ENCODE results near the gene EBNA1BP2.
"Not testable (repeated sequence)": the region's sequence is repeated elsewhere in the genome, so short reads cannot be mapped to it uniquely, and the experiment has no call there.

Gene EBNA1BP2

DNA sequence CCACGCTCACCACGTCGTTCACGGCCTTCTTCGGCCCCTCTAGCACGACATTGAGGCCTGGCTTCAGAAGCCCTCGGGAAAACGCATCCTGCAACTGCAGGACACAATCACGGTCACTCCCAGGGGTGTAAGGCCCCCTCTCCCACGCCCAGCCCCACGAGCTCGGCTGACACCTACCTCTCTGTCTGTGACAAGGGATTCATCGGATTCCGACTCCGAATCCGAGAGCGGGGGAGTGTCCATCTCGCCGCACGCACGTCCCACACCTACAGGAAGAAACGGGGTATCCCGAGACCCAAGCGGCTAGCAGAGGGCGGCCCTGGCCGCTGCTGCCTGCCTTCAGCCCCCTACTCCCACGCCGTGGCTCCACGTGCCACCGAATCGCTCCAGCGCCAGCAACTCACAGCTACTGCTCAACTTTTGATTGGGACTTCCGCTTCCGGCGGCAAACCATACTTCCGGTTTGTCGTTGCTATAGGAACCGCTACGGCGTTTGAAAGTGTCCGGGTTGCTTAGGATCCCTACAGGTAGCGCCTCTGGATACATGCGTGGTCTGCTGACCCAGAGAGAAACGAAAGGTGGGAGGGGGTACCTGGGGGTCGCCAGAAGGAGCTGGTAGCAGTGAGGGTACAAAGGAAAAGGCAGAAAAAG lies at the start of gene EBNA1BP2, which contains the start of gene CFAP57:
Gene EBNA1BP2 (minus strand): TSS at position 415 of the 651 bp plus-strand sequence. CDS start 172 bp downstream, at position 243.
Gene CFAP57 (plus strand): TSS at position 455 of the 651 bp plus-strand sequence. CDS start 424 bp downstream, outside the sequence.
- peak; percentile 80 to 90 for DNase-seq

- DNase-seq = no peak
Measured at GRCh38 chr1:43221797-43222196, 49.7 kb upstream of the EBNA1BP2 start.

DNA sequence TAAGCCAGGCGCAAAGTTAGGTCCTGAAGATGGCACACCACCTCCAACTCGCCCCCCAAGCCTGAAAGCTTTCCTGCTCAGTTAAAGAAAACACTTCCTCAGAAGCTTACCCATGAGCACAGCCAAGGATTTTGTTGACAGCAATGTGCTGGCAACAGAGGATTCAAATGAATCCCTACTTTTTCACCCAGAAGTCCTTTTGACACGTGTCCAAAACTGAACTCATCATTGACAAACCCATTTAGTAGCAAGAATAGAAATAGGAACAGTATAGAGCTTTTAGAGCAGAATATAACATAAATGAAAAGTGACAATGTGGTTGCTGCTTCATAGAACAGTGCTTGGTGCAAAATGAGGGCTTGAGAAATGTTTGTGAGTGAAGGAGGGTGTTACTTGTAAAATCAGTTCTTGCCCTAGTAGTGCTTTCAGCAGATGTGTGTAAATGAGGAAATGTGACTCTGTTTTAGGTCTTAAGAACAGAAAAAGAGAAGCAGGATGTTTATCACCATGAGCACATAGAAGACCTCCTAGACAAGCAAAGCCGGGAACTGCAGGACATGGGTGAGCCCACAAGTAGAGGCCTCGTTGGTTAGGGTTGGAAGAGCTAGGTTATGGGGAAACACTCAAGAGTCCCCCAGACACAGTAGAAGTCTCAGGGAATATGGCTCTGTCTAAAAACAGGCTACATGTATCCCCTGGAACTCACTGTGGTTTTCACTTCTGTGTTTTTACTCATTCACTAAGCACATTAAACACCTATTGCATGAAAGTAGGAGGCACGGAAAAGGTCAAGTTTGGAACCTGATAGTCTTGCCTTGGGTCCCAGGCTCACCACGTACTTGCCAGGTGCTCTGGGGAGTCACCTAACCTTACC lies 49.1 kb upstream of the EBNA1BP2 start:
- DNase-seq = no peak

DNA sequence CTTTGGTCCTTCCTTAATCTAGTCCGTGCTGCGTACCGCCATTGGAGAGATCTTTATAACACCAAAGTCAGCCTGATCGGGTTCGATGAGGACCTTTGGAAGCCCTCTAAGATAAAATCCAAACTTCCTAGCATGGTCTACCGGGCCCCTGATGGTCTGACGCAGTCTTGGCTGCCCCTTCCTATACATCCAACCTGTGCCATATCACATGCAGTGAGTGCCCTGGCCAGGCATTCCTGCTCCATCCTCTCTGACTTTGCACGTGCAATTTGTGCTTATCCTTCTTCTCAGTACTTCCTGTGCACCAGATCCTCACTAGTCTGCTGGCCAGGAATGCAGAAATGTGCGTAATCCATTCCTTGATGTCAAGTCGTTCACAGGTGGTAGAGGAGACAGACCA lies 45.7 kb upstream of the EBNA1BP2 start:
- DNase-seq = no peak

DNA sequence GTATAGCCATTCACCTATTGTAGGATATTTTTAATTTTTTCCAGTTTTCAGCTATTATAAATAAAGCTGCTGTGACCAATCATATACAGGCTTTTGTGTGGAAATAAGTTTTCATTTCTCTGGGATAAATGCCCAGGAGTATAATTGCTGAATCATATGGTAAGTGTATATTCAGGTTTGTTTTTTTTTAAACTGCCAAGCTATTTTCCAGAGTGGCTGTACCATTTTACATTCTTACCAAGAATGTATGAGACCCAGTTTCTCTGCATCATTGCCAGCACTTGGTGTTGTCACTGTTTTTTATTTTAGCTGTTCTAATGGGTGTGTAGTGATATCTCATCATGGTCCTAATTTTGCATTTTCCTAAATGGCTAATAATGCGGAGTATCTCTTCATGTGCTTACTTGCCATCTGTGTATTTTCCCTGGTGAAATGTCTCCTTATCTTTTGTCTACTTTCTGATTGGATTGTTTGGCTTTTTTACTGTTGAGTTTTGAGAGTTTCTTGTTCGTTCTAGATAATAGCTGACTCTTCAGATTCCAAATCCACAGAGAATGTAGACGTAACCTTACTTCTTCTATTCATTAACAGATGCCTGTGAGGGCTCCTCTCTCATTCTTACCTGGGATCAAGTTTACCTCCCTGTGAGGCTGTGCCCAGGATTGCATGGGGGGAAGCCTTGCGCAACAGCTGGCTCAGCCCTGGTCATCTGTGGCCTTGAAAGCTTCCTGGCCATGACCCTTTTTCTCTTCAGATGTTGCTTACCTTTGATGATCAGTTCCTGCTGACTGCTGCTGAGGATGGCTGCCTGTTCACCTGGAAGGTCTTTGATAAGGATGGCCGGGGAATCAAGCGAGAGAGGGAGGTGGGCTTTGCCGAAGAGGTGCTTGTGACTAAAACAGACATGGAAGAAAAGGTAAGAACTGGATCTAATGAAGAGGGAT lies 42.7 kb upstream of the EBNA1BP2 start:
- no peak for DNase-seq

GRCh38 chr1:43208277-43208676 lies 36.2 kb upstream of the EBNA1BP2 start:
- DNase-seq = not testable (repeated sequence)

DNA sequence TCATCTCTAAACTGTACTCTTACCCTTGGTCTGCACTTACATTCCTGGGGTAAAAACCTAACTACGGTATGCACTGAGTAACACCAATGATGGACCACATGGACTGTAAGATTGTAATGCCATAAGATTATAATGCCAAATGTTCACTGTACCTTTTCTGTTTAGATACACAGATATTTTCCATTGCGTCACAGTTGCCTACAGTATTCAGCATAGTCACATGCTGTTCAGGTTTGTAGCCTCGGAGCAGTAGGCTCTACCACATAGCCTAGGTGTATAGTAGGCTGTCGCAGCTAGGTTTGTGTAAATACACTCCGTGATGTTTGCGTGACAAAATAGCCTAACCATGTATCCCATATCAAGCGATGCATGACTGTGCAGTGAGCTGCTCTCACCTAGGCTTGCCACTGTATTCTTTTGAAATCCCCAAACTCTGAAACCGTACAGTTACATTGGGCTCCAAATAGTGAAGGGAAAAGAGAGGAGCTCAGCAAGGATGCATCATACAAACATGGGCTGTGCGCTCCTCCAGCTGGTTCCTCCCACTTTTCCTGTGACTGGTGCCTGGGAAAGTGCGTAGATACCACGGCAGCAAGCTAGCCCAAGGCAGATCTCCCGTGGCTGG lies 35.3 kb upstream of the EBNA1BP2 start:
- DNase-seq = no peak

- DNase-seq = no peak
Measured at GRCh38 chr1:43206600-43207228, 34.6 kb upstream of the EBNA1BP2 start.

DNA sequence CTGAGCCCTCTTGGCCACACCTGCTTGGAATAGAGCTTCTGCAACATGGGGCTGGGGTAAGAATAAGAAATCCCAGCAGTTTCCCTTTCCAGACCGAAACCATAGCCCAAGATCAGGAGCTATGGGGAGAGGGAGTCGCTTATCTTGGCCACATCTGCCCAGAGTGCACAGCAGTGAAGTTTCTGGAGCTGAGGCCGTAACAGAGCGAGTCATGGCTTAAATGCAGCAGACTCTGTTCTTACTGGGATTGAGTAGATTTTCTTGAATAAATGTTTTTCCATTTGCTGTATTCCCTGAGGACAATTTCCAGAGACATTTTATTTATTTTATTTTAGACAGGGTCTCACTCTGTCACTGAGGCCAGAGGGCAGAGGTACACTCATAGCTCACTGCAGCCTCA lies 33.6 kb upstream of the EBNA1BP2 start:
- DNase-seq = no peak

GRCh38 chr1:43204394-43204793 lies 32.3 kb upstream of the EBNA1BP2 start:
- DNase-seq = no peak

DNA sequence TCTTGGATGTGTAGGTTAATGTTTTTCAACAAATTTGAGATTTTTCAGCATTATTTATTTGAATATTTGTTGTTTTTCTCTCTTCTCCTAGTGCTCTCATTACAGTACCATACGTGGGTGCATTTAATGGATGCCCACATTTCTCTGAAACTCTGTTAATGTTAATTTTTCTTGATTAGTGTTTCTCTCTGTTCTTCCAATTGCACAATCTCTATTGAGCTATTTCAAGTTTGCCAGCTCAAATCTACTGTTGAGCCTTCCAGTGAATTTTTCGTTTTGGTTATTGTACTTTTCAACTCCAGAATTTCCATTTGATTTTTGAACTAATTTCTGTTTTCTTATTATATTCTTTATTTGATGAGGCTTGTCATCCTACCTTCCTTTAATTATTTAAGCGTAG lies 31.8 kb upstream of the EBNA1BP2 start:
- DNase-seq = no peak

GRCh38 chr1:43199093-43199726 lies 27.1 kb upstream of the EBNA1BP2 start:
- DNase-seq = no peak

GRCh38 chr1:43197343-43198127 lies 25.4 kb upstream of the EBNA1BP2 start:
- DNase-seq = peak in 1 of 2 experiments; percentile 6

- no peak for DNase-seq
Measured at GRCh38 chr1:43194509-43194908, 22.4 kb upstream of the EBNA1BP2 start.

DNA sequence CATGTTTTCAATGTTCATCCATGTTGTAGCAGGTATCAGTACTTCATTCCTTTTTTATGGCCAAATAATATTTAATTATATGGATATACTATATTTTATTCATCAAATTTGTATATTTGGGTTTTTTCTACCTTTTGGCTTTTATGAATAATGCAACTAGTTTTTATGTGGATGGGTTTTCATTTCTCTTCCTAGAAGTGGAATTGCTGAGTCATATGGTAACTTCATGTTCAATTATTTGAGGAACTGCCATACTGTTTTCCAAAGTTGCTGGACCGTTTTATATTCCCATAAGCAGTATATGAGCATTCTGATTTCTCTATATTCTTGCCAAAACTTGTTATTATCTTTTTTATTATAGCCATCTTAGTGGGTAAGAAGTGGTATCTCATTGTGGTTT lies 16.0 kb upstream of the EBNA1BP2 start:
- no peak for DNase-seq

DNA sequence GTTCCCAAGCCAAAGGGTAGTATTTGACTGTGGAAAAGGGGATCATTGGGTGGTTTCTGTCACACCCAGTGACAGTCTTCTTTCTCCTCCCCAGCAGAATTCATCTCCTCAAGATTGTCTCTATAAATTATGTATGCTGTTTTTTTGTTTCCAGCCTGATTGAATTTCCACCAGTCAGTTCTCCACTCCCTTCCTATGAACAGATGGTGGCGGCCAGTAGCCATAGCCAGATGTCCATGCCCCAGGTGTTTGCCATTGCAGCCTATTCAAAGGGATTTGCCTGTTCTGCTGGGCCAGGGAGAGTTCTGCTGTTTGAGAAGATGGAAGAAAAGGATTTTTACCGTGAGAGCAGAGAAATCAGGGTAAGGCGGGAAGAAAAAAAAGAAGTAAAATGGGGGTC lies 12.9 kb upstream of the EBNA1BP2 start:
- peak; percentile 89 to 94 for DNase-seq

DNA sequence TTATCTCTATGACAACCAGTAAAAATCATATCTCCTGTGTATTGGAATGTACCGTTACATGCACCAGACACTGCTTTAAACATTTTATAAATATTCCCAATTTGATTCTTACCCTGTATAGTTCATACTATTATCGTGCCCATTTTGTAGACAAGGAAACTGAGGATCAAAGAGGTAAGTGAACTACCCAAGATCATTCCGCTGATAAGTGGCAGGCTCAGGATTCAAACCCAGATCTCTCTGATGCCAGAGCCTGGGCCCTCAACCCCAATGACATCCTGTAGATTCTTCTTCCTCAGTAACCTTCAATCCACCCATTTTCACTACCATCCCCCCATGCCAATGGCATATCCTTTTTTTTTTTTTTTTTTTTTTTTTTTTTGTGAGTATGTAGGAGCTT lies 12.3 kb upstream of the EBNA1BP2 start:
- no peak for DNase-seq

DNA sequence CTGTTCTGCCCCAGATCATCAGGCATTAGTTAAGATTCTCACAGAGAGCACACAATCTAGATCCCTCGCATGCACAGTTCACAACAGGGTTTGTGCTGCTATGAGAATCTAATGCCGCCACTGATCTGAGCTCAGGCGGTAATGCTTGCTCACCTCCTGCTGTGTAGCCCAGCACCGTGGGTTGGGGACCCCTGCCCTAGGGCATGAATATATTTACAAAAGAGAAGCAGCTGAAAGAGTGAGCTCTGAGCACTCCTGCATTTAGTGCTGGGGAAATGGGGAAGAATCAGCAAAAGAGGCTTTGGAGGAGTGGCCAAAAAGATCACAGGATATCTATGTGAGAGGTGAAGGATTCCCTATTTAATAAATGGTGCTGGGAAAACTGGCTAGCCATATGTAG lies 5.6 kb upstream of the EBNA1BP2 start:
- no peak for DNase-seq

DNA sequence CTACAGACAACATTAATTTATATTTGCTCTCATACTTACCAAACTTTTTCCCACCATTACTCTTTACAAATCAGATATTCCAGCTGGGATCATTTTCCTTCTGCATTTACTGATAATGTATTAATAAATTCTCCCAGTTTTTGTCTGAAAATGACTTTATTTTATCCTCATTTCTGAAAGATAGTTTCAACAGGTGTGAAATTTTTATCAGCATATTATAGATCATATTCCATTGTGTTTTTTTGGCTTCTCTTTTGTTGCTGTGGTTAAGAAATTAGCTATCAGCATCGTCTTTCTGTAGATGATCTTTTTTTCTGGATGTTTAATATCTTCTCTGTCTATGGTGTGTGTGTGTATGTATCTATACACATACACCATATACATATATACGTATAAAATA lies 2.8 kb upstream of the EBNA1BP2 start:
- DNase-seq = no peak

- peak; percentile 78 to 80 for DNase-seq
Measured at GRCh38 chr1:43172527-43172972, 460 bp upstream of the EBNA1BP2 start.

Measured in NCI-H524 (cell line).